Right renal cortex interstitium (tissue), 3 donors: Measurements from ENCODE around the gene SCLY. TPM values are rescaled to one million over a fixed set of nuclear protein-coding genes. Genes with fewer than 3 reads are reported as not detected.

ENCODE experiments used
- DNase-seq, 3 donors: peaks; one replicate each; pipeline ENCODE4 v3.0.0-alpha.2; 2013; ENCODE audit warnings: low read depth in 3 of 3, low spot score in 2 of 3
- polyA plus RNA-seq, 3 donors: library from polyadenylated mRNA; unstranded; fragments of 120-200 nt; gene quantifications; one replicate each; pipeline ENCODE4 v1.2.1, GENCODE V29; 2013; ENCODE audit not compliant: insufficient read length in 3 of 3

The SCLY gene
- polyA plus RNA-seq, 3 donors = 21.1 to 30.3 (median 27.2) TPM

GRCh38 chr2:238123218-238123971 lies 62.6 kb downstream of the SCLY start:
- DNase-seq = no peak

- DNase-seq = no peak
Observed at GRCh38 chr2:238123991-238124470, 63.2 kb downstream of the SCLY start.

DNA sequence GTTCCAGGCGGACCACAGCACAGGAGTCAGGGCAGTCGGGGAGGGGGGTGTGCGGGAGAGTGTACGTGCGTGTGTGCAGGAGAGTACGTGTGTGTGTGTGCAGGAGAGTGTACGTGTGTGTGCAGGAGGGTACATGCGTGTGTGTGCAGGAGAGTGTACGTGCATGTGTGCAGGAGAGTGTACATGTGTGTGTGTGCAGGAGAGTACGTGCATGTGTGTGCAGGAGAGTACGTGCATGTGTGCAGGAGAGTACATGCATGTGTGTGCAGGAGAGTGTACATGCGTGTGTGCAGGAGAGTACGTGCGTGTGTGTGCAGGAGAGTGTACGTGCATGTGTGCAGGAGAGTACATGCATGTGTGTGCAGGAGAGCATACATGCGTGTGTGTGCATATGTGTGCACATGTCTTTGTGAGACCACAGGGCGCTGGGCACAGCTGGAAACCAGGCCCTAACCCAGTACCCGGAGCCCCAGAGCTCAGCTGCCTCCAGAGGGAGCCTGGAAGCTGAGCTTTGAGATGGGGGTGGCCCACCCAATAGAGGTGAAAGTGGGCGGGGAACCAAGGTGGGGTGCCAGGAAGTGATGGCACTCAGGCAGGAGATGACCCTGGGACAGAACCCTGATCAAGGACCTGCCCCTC lies 63.8 kb downstream of the SCLY start:
- no peak for DNase-seq

- DNase-seq = no peak
Observed at GRCh38 chr2:238125127-238125885, 64.5 kb downstream of the SCLY start.

DNA sequence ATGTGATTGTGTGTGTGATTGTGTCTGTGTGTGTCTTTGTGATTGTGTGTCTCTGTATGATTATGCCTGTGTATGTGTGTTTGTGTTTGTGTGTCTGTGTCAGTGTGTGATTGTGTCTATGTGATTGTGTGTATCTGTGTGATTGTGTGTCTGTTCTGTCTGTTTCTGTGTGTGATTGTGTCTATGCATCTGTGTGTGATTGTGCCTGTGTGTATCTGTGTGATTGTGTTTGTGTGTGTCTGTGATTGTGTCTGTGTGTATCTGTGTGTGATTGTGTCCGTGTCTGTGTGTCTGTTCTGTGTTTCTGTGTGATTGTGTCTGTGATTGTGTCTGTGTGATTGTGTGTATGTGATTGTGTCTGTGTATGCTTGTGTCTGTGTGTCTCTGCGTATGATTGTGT lies 65.5 kb downstream of the SCLY start:
- no peak for DNase-seq

DNA sequence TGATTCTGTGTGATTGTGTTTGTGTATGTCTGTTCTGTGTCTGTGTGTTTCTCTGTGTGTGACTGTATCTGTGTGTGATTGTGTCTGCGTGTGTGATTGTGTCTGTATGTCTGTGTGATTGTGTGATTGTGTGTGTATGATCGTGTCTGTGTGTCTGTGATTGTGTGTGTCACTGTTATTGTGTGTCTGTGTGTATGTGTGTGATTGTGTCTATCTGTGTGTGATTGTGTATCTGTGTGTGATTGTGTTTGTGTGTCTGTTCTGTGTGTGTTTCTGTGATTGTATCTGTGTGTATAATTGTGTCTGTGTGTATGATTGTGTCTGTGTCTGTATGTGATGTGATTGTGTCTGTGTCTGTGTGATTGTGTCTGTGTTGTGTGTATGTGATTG lies 66.0 kb downstream of the SCLY start:
- DNase-seq = no peak

GRCh38 chr2:238127165-238128060 lies 66.6 kb downstream of the SCLY start:
- DNase-seq = no peak

- DNase-seq = no peak
Observed at GRCh38 chr2:238128061-238128440, 67.2 kb downstream of the SCLY start.

DNA sequence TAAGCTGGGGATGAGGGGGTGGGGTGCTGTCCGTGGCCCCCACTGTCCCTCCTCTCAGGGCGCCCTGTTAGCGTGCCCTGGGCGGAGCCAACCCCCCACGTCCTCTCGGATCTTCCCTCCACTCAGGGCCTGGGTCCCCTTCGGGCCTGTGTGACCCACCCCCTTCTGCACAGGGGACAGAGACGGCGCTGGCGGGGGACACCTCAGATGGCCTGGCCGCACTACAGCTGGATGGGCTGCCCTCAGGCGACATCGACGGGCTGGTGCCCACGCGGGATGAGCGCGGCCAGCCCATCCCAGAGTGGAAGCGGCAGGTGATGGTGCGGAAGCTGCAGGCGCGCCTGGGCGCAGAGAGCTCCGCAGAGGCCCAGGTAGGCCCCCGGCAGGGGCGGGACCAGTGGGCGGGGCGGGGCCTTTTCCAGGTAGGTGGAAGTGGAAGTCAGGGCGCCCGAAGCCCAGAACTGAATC lies 67.8 kb downstream of the SCLY start:
- no peak for DNase-seq

DNA sequence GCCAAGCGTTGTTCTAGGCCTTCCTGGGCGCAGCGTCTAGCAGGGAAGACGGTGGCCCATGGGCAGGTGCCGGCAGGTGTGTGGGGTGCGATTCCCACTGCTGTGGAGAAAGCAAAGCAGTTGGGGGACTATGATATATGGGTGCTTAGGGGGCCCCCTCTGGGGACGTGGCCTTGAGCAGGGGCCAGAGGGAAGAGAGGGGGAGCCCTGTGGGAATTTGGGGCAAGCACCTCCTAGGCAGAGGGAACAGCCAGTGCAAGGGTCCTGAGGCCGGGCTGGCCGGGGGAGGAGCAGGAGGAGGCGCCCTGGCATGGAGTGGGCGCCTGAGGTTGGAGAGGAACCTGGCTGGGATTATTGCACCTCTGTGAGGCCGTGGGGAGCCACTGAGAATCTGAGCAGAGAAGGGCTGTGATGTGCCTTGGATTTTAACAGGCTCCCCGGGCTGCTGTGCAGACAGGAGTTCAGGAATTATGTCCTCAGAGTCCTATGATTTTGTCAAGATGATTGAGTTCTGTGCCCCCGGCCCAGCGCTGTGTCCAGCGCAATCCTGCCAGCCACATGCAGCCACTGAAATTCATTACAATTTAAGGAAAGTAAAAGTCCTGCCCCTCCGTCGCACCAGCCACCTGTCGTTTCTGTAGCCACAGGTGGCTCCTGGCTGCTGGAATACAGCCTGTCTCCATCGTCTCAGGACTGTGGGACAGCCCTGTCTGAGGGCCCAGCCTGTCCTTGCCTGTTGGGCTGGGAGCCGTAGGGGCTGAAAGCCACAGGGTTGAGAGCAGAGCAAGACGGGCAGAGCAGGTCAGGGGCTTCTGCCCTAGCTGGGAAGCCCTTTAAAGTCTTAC lies 68.6 kb downstream of the SCLY start:
- DNase-seq = no peak

- DNase-seq = no peak
Observed at GRCh38 chr2:238130111-238130695, 69.4 kb downstream of the SCLY start.

GRCh38 chr2:238130696-238131628 lies 70.2 kb downstream of the SCLY start:
- DNase-seq = no peak

DNA sequence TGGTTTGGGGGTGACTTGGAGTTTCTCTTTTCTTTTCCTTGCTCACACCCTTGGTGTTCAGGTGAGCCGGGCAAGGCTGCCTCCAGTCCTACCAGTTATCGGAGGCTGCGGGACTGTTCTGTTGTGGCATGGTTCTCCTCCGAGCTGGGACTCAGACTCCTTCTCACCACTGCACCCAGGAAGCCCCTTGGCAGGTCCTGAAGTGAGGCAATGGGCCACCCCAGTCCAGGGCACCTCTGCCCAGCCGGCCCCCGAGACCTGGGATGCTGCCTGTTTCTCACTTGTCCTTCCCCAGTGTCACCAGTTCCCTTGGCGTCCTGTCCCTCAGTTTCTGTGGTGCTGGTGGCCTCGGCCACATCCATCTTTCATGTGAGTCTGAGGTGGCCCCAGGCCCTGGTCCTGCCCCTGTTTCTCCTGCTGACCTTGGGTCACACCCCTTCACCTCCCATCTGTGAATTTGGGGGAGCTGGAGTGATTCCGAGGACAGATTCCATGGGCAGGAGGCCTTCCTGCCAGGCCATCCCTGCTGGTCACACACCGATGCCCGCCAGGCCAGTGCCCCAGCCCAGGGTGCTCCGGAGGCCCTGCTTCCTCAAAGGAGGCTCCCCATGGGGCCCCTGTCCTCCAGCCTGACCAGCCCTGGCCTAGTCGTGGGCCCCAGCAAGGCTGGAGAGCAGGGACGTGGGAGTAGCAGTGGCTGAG lies 71.1 kb downstream of the SCLY start:
- DNase-seq = no peak

- no peak for DNase-seq
Observed at GRCh38 chr2:238132463-238133450, 72.0 kb downstream of the SCLY start.

DNA sequence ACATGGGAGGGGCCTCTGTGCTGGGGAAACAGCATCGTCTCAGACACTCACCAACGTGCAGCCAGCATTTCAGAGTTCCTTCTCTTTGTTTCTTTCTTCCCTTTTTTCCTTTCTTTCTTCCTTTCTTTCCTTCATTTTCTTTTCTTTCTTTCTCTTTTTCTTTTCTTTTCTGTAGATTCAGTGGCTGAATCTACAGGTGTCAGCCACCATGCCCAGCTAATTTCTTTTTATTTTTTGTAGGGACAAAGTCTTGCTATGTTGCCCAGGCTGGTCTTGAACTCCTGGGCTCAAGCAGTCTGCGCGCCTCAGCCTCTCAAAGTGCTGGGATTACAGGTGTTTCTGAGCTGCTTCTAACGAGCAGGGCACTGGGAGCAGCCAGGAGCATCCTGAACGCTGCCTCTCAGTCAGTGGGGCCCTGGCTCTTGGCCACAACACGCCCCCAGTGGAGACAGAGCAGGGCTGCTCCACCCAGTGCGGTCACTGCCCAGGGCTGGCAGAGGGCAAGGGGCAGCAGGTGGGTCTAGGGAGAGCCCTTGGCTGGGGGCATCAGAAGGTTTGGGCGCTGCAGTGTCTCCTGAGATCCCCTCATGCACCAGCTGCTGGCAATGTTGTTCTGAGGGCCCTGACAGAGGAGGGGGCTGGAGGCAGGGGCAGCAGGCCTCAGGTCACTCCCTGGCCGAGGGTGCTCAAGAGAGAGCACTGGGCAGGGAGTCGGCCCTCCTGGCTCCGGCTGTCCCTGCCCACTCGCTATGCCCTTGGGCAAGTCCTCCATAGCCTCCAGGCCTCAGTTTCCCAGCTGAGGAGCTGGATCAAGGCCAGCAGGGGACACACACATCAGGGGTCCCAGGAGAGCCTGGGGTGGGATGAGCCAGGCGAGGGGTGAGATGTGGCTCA lies 72.9 kb downstream of the SCLY start:
- no peak for DNase-seq
